HCT116 (cell line): ENCODE measurements around the gene TEN1. TPM values are rescaled to one million over a fixed set of nuclear protein-coding genes. Genes with fewer than 3 reads are reported as not detected.

ENCODE experiments used
- ATAC-seq: fragments of 200-7000 bp; cut with Tn5 transposase; 2 replicates; pipeline ENCODE4 v1.9.1; 2020; ENCODE audit warnings: mild to moderate bottlenecking, moderate library complexity
- BruUV-seq: library from RNA; stranded (reverse); fragments of 400-500 nt; replicated peaks from 2 replicates; lab custom pipeline; 2021; lab: Mats Ljungman, UMichigan
- CTCF ChIA-PET: fragments of 300-600 bp; sonication (Branson Sonifier 250); formaldehyde crosslinking; loops from one replicate; lab custom pipeline; 2021; ENCODE audit warnings: antibody characterized with exemption; lab: Charles Lee
- POLR2A ChIA-PET: fragments of 300-600, 350-600 bp; sonication (Branson Sonifier 250); formaldehyde crosslinking; loops from one replicate; lab custom pipeline; 2021; ENCODE audit warnings: antibody characterized with exemption; lab: Charles Lee
- RAD21 ChIA-PET, 2 experiments: fragments of 300-600 bp; sonication (Branson Sonifier 250); formaldehyde crosslinking; loops; one replicate each; lab custom pipeline; 2023; ENCODE audit warnings: low total read pairs in 2 of 2; ENCODE audit not compliant: uncharacterized antibody in 2 of 2, unreplicated experiment in 2 of 2, low non-redundant PET in 1 of 2; lab: Charles Lee
- DNase-seq: peaks from one replicate; pipeline ENCODE4 v3.0.0-alpha.2; 2010; ENCODE audit warnings: low read depth, low spot score
- H2AFZ ChIP-seq: fragments of 200-600 bp; shearing (Covaris generic), sonication (generic); 2 replicates; pipeline ENCODE4 v1.6.1; 2017; ENCODE audit warnings: low read depth, mixed run types, mixed read lengths, antibody characterized with exemption, low read length; ENCODE audit not compliant: poor library complexity, severe bottlenecking
- H3K27ac ChIP-seq: 2 replicates; pipeline ENCODE4 v1.5.1; 2012; ENCODE audit warnings: low read depth, low read length
- H3K27me3 ChIP-seq: fragments of 200-600 bp; sonication (generic); 2 replicates; pipeline ENCODE4 v1.6.1; 2016; ENCODE audit warnings: mixed run types, low read length, mixed read lengths; ENCODE audit not compliant: insufficient read depth
- H3K36me3 ChIP-seq, 2 experiments: fragments of 200-500 bp in 1 of 2; fragments of 200-600 bp in 1 of 2; sonication (Bioruptor generic) in 1 of 2; sonication (generic) in 1 of 2; 2 replicates each; pipeline versions ENCODE4 v1.5.1 to v1.6.1; 2014 to 2016; ENCODE audit warnings: low read length in 2 of 2, inconsistent platforms in 1 of 2, mixed read lengths in 1 of 2, mixed run types in 1 of 2; ENCODE audit not compliant: insufficient read depth in 2 of 2, control insufficient read depth in 1 of 2
- H3K4me1 ChIP-seq, 2 experiments: fragments of 200-600 bp in 1 of 2; sonication (generic) in 1 of 2; 2 replicates each; pipeline versions ENCODE4 v1.5.1 to v1.6.1; 2012 to 2017; ENCODE audit warnings: low read length in 2 of 2, inconsistent platforms in 1 of 2, mild to moderate bottlenecking in 1 of 2, mixed read lengths in 1 of 2, mixed run types in 1 of 2, moderate library complexity in 1 of 2; ENCODE audit not compliant: insufficient read depth in 2 of 2, control insufficient read depth in 1 of 2
- H3K4me2 ChIP-seq: fragments of 200-600 bp; sonication (generic); 2 replicates; pipeline ENCODE4 v1.6.1; 2017; ENCODE audit warnings: mixed run types, low read length, mixed read lengths
- H3K4me3 ChIP-seq, 2 experiments: fragments of 200-600 bp in 1 of 2; sonication (generic) in 1 of 2; replicated peaks in 1 of 2; 2 replicates each; pipeline ENCODE4 v1.5.1; 2011 to 2016; ENCODE audit warnings: low read length in 2 of 2, control low read depth in 1 of 2, low read depth in 1 of 2, mild to moderate bottlenecking in 1 of 2, mixed read lengths in 1 of 2, mixed run types in 1 of 2
- H3K79me2 ChIP-seq: fragments of 200-600 bp; sonication (generic); 2 replicates; pipeline ENCODE4 v1.6.1; 2017; ENCODE audit warnings: mild to moderate bottlenecking, mixed run types, low read length, moderate library complexity, mixed read lengths; ENCODE audit not compliant: insufficient read depth
- H3K9ac ChIP-seq: fragments of 200-600 bp; sonication (generic); 2 replicates; pipeline ENCODE4 v1.6.1; 2016; ENCODE audit warnings: low read length, mixed read lengths
- H3K9me2 ChIP-seq: fragments of 200-600 bp; sonication (generic), shearing (Covaris generic); 2 replicates; pipeline ENCODE4 v1.6.1; 2017; ENCODE audit warnings: mixed run types, mild to moderate bottlenecking, moderate library complexity; ENCODE audit not compliant: insufficient read depth
- H3K9me3 ChIP-seq, 2 experiments: fragments of 200-500 bp in 1 of 2; fragments of 200-600 bp in 1 of 2; sonication (Bioruptor generic) in 1 of 2; sonication (generic) in 1 of 2; 2 replicates each; pipeline ENCODE4 v1.6.1; 2014 to 2017; ENCODE audit warnings: low read length in 2 of 2, mixed read lengths in 2 of 2, inconsistent platforms in 1 of 2, low read depth in 1 of 2, mild to moderate bottlenecking in 1 of 2, mixed run types in 1 of 2, moderate library complexity in 1 of 2; ENCODE audit not compliant: control insufficient read depth in 1 of 2, insufficient read depth in 1 of 2
- H4K20me1 ChIP-seq: fragments of 200-600 bp; sonication (generic), shearing (Covaris generic); 2 replicates; pipeline ENCODE4 v1.6.1; 2017; ENCODE audit warnings: mixed run types, mild to moderate bottlenecking, moderate library complexity; ENCODE audit not compliant: insufficient read depth
- ATF3 ChIP-seq: IDR thresholded peaks from 2 replicates; pipeline ENCODE4 v1.6.1; 2012
- EGR1 ChIP-seq: IDR thresholded peaks from 2 replicates; pipeline ENCODE4 v1.6.1; 2012; ENCODE audit warnings: low read depth
- ELF1 ChIP-seq: IDR thresholded peaks from 2 replicates; pipeline ENCODE4 v1.6.1; 2012; ENCODE audit warnings: low read depth, borderline replicate concordance
- EZH2 ChIP-seq: fragments of 200-600 bp; sonication (generic); IDR thresholded peaks from 2 replicates; pipeline ENCODE4 v1.6.1; 2017; ENCODE audit warnings: antibody characterized with exemption, mixed run types
- EZH2phosphoT487 ChIP-seq: fragments of 200-600 bp; IDR thresholded peaks from 2 replicates; pipeline ENCODE4 v1.6.1; 2018; ENCODE audit warnings: antibody characterized with exemption, borderline replicate concordance
- JUND ChIP-seq: IDR thresholded peaks from 2 replicates; pipeline ENCODE4 v1.6.1; 2012
- MAX ChIP-seq: IDR thresholded peaks from 2 replicates; pipeline ENCODE4 v1.6.1; 2012
- POLR2AphosphoS5 ChIP-seq: IDR thresholded peaks from 2 replicates; pipeline ENCODE4 v1.6.1; 2011; ENCODE audit warnings: mild to moderate bottlenecking, low read depth, low read length, moderate library complexity
- RAD21 ChIP-seq: IDR thresholded peaks from 2 replicates; pipeline ENCODE4 v1.6.1; 2012; ENCODE audit warnings: low read depth, mild to moderate bottlenecking
- SIN3A ChIP-seq: IDR thresholded peaks from 2 replicates; pipeline ENCODE4 v1.6.1; 2012; ENCODE audit warnings: low read depth
- TCF7L2 ChIP-seq: IDR thresholded peaks from 2 replicates; pipeline ENCODE4 v1.7.0; 2011; ENCODE audit warnings: borderline replicate concordance, inconsistent platforms; ENCODE audit not compliant: insufficient read depth, insufficient read length; ENCODE audit errors: extremely low read depth
- YY1 ChIP-seq: IDR thresholded peaks from 2 replicates; pipeline ENCODE4 v1.6.1; 2011; ENCODE audit warnings: low read length, low read depth, moderate library complexity, mild to moderate bottlenecking; ENCODE audit not compliant: insufficient replicate concordance; ENCODE audit errors: extremely low read depth
- ZFX ChIP-seq: fragments of 450-650 bp; IDR thresholded peaks from 2 replicates; pipeline ENCODE4 v1.6.1; 2017
- intact Hi-C: fragments of 100-400 bp; cut with micrococcal nuclease; formaldehyde crosslinking; loops from 2 replicates; pipeline ENCODE4 v1.10.0; 2022
- total RNA-seq: library from RNA; stranded (reverse); gene quantifications from one replicate; pipeline ENCODE4 v1.2.1, GENCODE V29; 2021; ENCODE audit not compliant: unreplicated experiment
- TF ChIP-seq, protein P1 (sequence below): IDR thresholded peaks from 2 replicates; pipeline ENCODE4 v1.6.1; 2011; ENCODE audit warnings: mild to moderate bottlenecking, low read length, moderate library complexity; ENCODE audit not compliant: insufficient replicate concordance; ENCODE audit errors: extremely low read depth

Gene TEN1
- total RNA-seq, 1 experiment from 2014 or later: 18.5 TPM

DNA sequence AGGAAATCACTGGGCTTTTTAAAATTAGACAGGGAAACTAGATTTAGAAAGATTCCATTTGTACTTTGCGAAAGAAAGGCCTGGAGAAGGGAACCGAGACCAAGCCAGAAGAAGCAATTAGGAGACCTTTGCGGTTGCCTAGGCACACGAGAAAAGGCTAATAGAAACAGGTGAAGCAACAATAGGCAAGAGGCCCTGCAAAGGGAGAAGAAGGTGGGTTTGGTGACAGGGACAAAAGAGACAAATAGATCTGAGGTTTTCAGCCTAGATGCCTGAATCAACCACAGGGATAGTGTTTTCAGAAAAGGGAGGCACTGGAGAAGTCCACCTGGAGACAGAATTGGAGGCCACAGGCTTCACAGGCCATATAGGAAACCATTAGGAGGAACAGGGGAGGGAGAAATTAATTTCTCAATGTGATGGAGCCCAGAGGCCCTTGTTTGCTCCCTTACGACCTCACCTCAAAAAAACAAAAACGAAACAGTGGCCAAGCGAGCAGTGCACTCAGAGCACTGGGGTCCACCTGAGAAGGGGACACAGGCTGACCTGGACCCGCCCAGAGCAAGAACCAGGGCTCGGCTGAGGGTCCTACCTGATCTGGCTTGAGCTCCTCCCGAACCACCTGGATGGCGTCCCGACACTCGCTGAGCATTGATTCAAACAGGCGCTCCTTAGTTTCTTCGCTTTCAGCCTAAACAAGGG is 70.9 kb downstream of the TEN1 start:
- intact Hi-C loops: no loop called here
- H3K79me2 ChIP-seq: peaks cover 38% of the 10 kb centered on the region
- no peak for ATAC-seq
- CTCF ChIA-PET: no interaction called here
- H3K9me2 ChIP-seq: no peaks in the 10 kb centered on the region
- H2AFZ ChIP-seq: no peak overlapping the region
- no TSS peak for BruUV-seq
- H3K27ac ChIP-seq: no peak overlapping the region
- H3K4me3 ChIP-seq: no peak overlapping the region
- H3K27me3 ChIP-seq: no peaks in the 10 kb centered on the region
- RAD21 ChIA-PET: no interaction called here
- TF ChIP-seq TCF7L2 (no peak), POLR2AphosphoS5 (no peak), EZH2 (no peak), YY1 (no peak), ATF3 (no peak), EZH2phosphoT487 (no peak), SIN3A (no peak), MAX (no peak), RAD21 (no peak), JUND (no peak), ZFX (no peak), EGR1 (no peak), ELF1 (no peak)
- TF ChIP-seq, protein P1, sequence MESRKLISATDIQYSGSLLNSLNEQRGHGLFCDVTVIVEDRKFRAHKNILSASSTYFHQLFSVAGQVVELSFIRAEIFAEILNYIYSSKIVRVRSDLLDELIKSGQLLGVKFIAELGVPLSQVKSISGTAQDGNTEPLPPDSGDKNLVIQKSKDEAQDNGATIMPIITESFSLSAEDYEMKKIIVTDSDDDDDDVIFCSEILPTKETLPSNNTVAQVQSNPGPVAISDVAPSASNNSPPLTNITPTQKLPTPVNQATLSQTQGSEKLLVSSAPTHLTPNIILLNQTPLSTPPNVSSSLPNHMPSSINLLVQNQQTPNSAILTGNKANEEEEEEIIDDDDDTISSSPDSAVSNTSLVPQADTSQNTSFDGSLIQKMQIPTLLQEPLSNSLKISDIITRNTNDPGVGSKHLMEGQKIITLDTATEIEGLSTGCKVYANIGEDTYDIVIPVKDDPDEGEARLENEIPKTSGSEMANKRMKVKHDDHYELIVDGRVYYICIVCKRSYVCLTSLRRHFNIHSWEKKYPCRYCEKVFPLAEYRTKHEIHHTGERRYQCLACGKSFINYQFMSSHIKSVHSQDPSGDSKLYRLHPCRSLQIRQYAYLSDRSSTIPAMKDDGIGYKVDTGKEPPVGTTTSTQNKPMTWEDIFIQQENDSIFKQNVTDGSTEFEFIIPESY: no peak
- TF ChIP-seq, all 23 proteins: peak for 0
- Histone ChIP-seq H3K36me3 (peaks cover 58 to 70% of the 10 kb centered on the region in 2 experiments), H4K20me1 (no peaks in the 10 kb centered on the region), H3K4me2 (no peak overlapping the region), H3K9ac (no peak overlapping the region), H3K9me3 (no peaks in the 10 kb centered on the region), H3K4me1 (peaks cover 36 to 37% of the 10 kb centered on the region in 2 experiments)
- POLR2A ChIA-PET: no interaction called here
- DNase-seq: no peak

Other genes starting within 250 kb of the TEN1 start
- gene GALK1, start 214.0 kb upstream of the TEN1 start, total RNA-seq: 57.8 TPM
- 40.6 TPM for gene UNK, start 194.4 kb upstream of the TEN1 start, total RNA-seq
- 20.2 TPM for gene UNC13D, start 134.8 kb upstream of the TEN1 start, total RNA-seq
- 132 TPM for gene WBP2, start 123.9 kb upstream of the TEN1 start, total RNA-seq
- 86.7 TPM for gene TRIM47, start 100.7 kb upstream of the TEN1 start, total RNA-seq
- 53.0 TPM for gene TRIM65, start 82.3 kb upstream of the TEN1 start, total RNA-seq
- gene MRPL38, start 74.4 kb upstream of the TEN1 start, total RNA-seq: 219 TPM
- 22.8 TPM for gene FBF1, start 38.2 kb upstream of the TEN1 start, total RNA-seq
- 50.2 TPM for gene ACOX1, start 74 bp upstream of the TEN1 start, total RNA-seq
- gene CDK3, start 21.6 kb downstream of the TEN1 start, total RNA-seq: 7.1 TPM
- gene EVPL, start 48.1 kb downstream of the TEN1 start, total RNA-seq: 58.0 TPM
- 152 TPM for gene SRP68, start 93.3 kb downstream of the TEN1 start, total RNA-seq
- gene GALR2, start 95.5 kb downstream of the TEN1 start, total RNA-seq: 0.27 TPM
- gene ZACN, start 99.9 kb downstream of the TEN1 start, total RNA-seq: not detected
- 114 TPM for gene EXOC7, start 124.5 kb downstream of the TEN1 start, total RNA-seq
- gene FOXJ1, start 162.0 kb downstream of the TEN1 start, total RNA-seq: 0.61 TPM